GM19025 (cell line): ENCODE measurements around the gene AKAP12.

ENCODE experiments used
- ATAC-seq: cut with Tn5 transposase; IDR thresholded peaks from one replicate; pipeline ENCODE4 v1.9.1; 2021; ENCODE audit warnings: mild to moderate bottlenecking, low read depth, moderate library complexity; ENCODE audit not compliant: unreplicated experiment

Gene AKAP12

GRCh38 chr6:151236668-151237401, 2.9 kb upstream of the AKAP12 start:
- no peak for ATAC-seq

GRCh38 chr6:151240036-151240685, 394 bp downstream of the AKAP12 start:
- no peak for ATAC-seq

- ATAC-seq = no peak
These were observed 1.2 kb downstream of the AKAP12 start for GRCh38 chr6:151240791-151241642.

- ATAC-seq = no peak
These were observed 2.1 kb downstream of the AKAP12 start for GRCh38 chr6:151241853-151242252.

GRCh38 chr6:151242420-151242861, 2.7 kb downstream of the AKAP12 start:
- no peak for ATAC-seq

GRCh38 chr6:151243481-151243880, 3.7 kb downstream of the AKAP12 start:
- no peak for ATAC-seq

GRCh38 chr6:151247490-151247889, 7.7 kb downstream of the AKAP12 start:
- ATAC-seq = no peak

- ATAC-seq = no peak
These were observed 8.5 kb downstream of the AKAP12 start for GRCh38 chr6:151248295-151248694.

GRCh38 chr6:151252634-151253033, 12.9 kb downstream of the AKAP12 start:
- ATAC-seq = no peak

GRCh38 chr6:151254451-151255081, 14.8 kb downstream of the AKAP12 start:
- no peak for ATAC-seq

- ATAC-seq = no peak
These were observed 16.0 kb downstream of the AKAP12 start for GRCh38 chr6:151255811-151256210.

GRCh38 chr6:151257985-151258445, 18.2 kb downstream of the AKAP12 start:
- no peak for ATAC-seq

GRCh38 chr6:151260205-151260604, 20.4 kb downstream of the AKAP12 start:
- ATAC-seq = no peak

GRCh38 chr6:151263035-151263434, 23.3 kb downstream of the AKAP12 start:
- no peak for ATAC-seq

GRCh38 chr6:151263967-151264366, 24.2 kb downstream of the AKAP12 start:
- no peak for ATAC-seq

- no peak for ATAC-seq
These were observed 25.5 kb downstream of the AKAP12 start for GRCh38 chr6:151265282-151265681.

- no peak for ATAC-seq
These were observed 29.7 kb downstream of the AKAP12 start for GRCh38 chr6:151269321-151269995.

GRCh38 chr6:151275121-151275520, 35.4 kb downstream of the AKAP12 start:
- no peak for ATAC-seq

GRCh38 chr6:151275566-151275965, 35.8 kb downstream of the AKAP12 start:
- no peak for ATAC-seq

GRCh38 chr6:151276112-151276740, 36.5 kb downstream of the AKAP12 start:
- no peak for ATAC-seq
